HG03159 (cell line): ENCODE results near the gene ADISSP.

Experiments
- ATAC-seq: cut with Tn5 transposase; IDR thresholded peaks from one replicate; pipeline ENCODE4 v1.9.1; 2021; ENCODE audit warnings: mild to moderate bottlenecking, moderate library complexity; ENCODE audit not compliant: unreplicated experiment

ADISSP gene

GRCh38 chr20:3755814-3756480 lies 11.6 kb downstream of the ADISSP start:
- ATAC-seq, result no peak

DNA sequence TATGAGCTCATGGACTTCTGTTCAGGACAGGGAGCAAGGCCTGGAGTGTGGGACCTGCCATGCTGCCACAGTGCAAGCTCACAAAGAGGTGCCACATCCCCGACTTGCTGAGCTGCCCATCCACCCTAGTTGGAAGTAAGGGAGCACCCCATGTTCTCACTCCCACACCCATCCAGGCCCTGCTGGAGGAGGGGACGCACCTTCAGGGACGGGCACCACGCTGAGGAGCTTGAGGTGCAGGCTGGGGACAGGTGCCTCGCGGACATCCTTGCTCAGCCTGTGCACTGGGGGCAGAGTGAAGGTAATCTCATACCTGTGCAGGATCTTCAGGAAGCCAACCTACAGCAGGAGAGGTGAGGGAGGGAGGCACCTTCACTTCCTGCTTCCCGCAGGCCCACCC lies 12.3 kb downstream of the ADISSP start:
- no peak for ATAC-seq

GRCh38 chr20:3754276-3754630 lies 13.3 kb downstream of the ADISSP start:
- ATAC-seq, result no peak

GRCh38 chr20:3753501-3754275 lies 13.9 kb downstream of the ADISSP start:
- ATAC-seq, result no peak

DNA sequence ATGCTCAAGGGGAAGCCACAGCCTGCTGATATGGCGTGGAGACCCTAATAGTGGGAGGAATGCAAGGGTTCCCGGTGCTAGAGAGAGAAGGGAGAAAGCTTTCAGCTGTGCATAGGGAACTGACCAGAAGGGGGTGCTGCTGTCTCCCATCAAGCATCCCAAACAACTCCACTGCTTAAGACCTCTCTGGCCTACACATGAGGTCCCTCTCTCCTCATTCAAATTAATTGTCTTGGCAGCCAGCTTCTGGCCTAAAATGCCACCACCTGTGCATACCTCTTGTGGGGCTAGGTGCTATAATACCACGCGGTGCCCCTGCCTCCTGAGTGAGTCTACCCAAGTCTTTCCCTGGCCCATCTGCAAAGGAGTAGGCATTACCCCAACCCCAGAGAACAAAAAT lies 14.5 kb downstream of the ADISSP start:
- no peak for ATAC-seq

DNA sequence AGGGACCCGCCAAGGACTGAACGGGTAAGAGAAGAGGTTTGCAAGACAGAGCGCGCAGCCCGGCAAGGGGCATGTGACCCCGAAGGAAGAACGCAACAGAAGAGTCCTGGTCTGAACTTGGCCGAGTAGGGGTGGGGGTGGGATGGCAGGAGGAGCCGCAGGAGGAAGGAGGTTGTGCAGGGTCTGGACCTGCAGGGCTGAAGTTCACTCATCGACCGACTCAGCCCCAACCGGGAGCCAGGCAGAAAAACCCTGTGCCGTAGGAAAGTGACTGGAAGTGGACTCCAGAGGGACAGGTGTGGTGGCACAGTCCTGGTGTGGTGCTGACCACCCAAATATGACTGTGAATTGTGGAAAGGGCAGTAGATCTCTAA lies 15.2 kb downstream of the ADISSP start:
- ATAC-seq, result no peak

- ATAC-seq, result no peak
Observed at GRCh38 chr20:3751675-3752385, 15.7 kb downstream of the ADISSP start.

DNA sequence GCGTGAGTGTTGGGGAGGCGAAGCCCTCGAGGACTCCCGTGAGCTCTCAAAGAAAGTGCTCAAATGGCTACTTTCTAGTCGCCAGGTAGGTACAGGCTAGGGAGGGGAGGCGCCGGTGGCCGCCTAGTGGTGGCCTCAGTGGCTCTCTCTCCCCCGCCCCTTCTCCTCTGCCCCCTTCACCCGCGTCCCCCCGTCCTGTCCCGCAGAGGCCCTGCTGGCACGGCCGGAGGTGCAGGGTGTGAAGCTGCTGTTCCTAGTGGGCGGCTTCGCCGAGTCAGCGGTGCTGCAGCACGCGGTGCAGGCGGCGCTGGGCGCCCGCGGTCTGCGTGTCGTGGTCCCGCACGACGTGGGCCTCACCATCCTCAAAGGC lies 16.3 kb downstream of the ADISSP start:
- no peak for ATAC-seq

GRCh38 chr20:3749689-3750531 lies 17.6 kb downstream of the ADISSP start:
- ATAC-seq, result no peak

DNA sequence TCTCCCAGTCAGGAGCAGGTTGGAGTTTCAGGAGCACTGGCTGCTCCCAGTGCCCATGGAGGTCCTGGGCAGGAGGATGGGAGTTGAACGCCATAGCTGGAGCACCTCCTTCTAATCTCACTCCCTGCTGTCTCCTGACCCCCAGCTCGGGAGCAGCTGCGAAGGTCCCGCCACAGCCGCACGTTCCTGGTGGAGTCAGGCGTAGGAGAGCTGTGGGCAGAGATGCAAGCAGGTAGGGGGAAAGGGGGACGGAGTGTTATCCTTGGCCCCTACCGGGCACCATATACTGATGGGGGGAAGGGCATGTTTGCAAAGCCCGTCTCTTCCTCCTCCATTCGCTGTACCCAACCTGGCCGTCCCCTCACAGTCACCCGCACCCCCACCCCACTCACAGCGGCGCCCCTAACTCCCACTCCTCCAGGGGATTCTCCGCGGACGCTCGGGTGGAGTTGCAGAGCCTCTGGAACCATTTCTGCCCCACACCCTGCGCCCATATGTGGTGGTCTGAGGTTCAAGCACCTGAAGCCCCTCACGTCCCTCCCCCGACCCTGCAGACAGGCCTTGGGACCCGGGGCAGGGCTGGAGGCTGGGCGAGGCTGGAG lies 18.4 kb downstream of the ADISSP start:
- ATAC-seq, result no peak

GRCh38 chr20:3748073-3748472 lies 19.5 kb downstream of the ADISSP start:
- ATAC-seq, result no peak

DNA sequence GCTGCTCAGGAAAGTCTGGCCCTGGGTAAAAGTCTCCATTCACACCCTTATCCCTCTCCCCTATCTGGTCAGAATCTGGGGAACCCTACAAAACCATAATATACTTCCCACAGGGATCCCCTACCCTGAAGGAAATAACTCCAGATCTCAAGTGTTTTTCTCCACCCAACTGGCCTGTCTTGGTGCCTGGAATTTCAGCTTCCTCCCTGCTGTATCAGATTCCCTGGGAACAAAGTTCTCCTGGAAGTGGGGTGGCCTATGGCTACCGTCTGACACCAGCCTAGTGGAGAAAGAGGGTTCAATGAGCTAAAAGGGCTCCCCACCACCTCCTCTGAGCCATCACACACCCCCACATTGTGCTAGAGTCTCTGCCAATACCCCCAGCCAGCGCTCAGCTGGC lies 20.1 kb downstream of the ADISSP start:
- no peak for ATAC-seq

DNA sequence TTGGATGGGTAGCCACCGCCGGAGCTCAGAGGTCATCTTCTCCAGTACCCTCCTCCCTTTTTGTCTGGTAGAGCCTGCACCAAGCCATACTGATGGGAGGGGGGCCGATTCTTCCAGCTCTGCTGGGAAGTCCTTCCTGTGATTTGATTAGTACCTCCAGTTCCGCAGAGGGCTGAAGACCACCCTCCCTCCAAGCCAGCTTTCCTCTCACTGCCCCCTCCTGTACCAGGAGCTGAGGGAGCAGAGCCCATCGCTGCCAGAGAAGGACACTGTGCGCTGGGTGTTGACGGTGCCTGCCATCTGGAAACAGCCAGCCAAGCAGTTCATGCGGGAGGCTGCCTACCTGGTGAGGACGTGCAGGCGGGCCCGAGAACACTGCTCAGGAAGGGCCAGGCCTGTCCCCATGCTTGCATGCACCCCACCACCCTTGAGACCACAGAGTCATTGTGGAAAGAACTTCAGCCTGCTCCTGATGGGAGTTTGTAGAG lies 21.8 kb downstream of the ADISSP start:
- ATAC-seq, result no peak

GRCh38 chr20:3744806-3745685 lies 22.5 kb downstream of the ADISSP start:
- no peak for ATAC-seq

- no peak for ATAC-seq
Observed at GRCh38 chr20:3744037-3744436, 23.5 kb downstream of the ADISSP start.

DNA sequence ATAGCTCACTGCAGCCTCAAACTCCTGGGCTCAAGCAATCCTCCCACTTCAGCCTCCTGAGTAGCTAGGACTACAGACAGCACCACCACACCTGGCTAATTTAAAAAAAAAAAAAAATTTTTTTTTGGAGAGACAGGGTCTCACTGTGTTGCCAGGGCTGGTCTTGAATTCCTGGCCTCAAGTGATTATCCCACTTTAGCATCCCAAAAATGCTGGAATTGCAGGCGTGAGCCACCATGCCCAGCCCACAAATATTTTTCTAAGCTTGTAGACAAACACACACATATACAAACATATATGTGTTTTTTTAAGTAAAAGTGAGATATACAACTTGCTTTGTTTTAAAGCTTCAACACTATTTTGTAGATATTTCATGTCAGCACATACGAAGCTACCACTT lies 24.3 kb downstream of the ADISSP start:
- ATAC-seq, result no peak

GRCh38 chr20:3741836-3742458 lies 25.6 kb downstream of the ADISSP start:
- no peak for ATAC-seq

- ATAC-seq, result no peak
Observed at GRCh38 chr20:3740615-3741301, 26.8 kb downstream of the ADISSP start.
